Testis (tissue), 2 donors: ENCODE data around the gene TNS2.

Experiments used
- CTCF ChIP-seq, 3 experiments: fragments of 450-650 bp in 2 of 3; fragments of 200-600 bp in 1 of 3; sonication (generic) in 1 of 3; IDR thresholded peaks; one replicate each; pipeline ENCODE4 v1.5.1; 2016 to 2019; ENCODE audit warnings: antibody characterized with exemption in 3 of 3, mild to moderate bottlenecking in 2 of 3, moderate library complexity in 1 of 3
- POLR2A ChIP-seq: fragments of 450-650 bp; IDR thresholded peaks from one replicate; pipeline ENCODE4 v1.6.1; 2017; ENCODE audit warnings: antibody characterized with exemption, mild to moderate bottlenecking, moderate library complexity

- TF ChIP-seq POLR2A: no peak
- TF ChIP-seq CTCF (IDR thresholded peaks at IDR 0.05): no peak
Observed at GRCh38 chr12:53060064-53060720, 10.3 kb downstream of the TNS2 start.
